HEK293 (cell line): ENCODE measurements around the gene PDE6H.

Experiments
- CTCF ChIA-PET: fragments of 350-600 bp; formaldehyde crosslinking; extraction: SDS; loops from one replicate; lab custom pipeline; 2021; ENCODE audit warnings: antibody characterized with exemption; lab: Yijun Ruan, JAX
- POLR2A ChIA-PET: fragments of 300-600 bp; formaldehyde crosslinking; extraction: SDS; loops from one replicate; lab custom pipeline; 2020; ENCODE audit warnings: antibody characterized with exemption, inconsistent platforms; lab: Yijun Ruan, JAX
- H3K27ac ChIP-seq: fragments of 200-500 bp; sonication (Bioruptor generic); 2 replicates; pipeline ENCODE4 v1.5.1; 2014; ENCODE audit warnings: low read depth, low read length, control low read depth, inconsistent platforms; ENCODE audit errors: extremely low read depth
- H3K36me3 ChIP-seq, 2 experiments: fragments of 200-500 bp in 1 of 2; sonication (Bioruptor generic) in 1 of 2; 1 replicate in 1 of 2; 2 replicates in 1 of 2; pipeline ENCODE4 v1.5.1; 2014 to 2017; ENCODE audit warnings: inconsistent platforms in 2 of 2, low read length in 2 of 2; ENCODE audit not compliant: control insufficient read depth in 2 of 2, insufficient read depth in 1 of 2
- H3K4me1 ChIP-seq: fragments of 200-500 bp; sonication (Bioruptor generic); 2 replicates; pipeline ENCODE4 v1.5.1; 2014; ENCODE audit warnings: mild to moderate bottlenecking, low read length, inconsistent platforms; ENCODE audit not compliant: control insufficient read depth, insufficient read depth
- H3K4me3 ChIP-seq: 2 replicates; pipeline ENCODE4 v1.5.1; 2011; ENCODE audit warnings: low read depth, mild to moderate bottlenecking, control low read depth, low read length, moderate library complexity
- H3K9me3 ChIP-seq: fragments of 200-500 bp; sonication (Bioruptor generic); 2 replicates; pipeline ENCODE4 v1.5.1; 2014; ENCODE audit warnings: low read depth, low read length, inconsistent platforms; ENCODE audit not compliant: control insufficient read depth, insufficient read depth
- BCL11A ChIP-seq: fragments of 450-650 bp; formaldehyde crosslinking; IDR thresholded peaks from 2 replicates; pipeline ENCODE4 v1.5.1; 2016; ENCODE audit warnings: low read depth, missing biosample characterization, missing genetic modification characterization
- HOXD13 ChIP-seq: sonication (generic); formaldehyde crosslinking; IDR thresholded peaks from 2 replicates; pipeline ENCODE4 v1.8.0; 2022; ENCODE audit warnings: missing genetic modification reagents, borderline replicate concordance
- WT1 ChIP-seq: fragments of 450-650 bp; formaldehyde crosslinking; IDR thresholded peaks from 2 replicates; pipeline ENCODE4 v1.5.1; 2016; ENCODE audit warnings: missing biosample characterization, missing genetic modification characterization
- ZNF10 ChIP-seq: fragments of 450-650 bp; formaldehyde crosslinking; IDR thresholded peaks from 2 replicates; pipeline ENCODE4 v1.5.1; 2017; ENCODE audit warnings: missing biosample characterization, missing genetic modification characterization
- ZNF202 ChIP-seq: fragments of 450-650 bp; formaldehyde crosslinking; IDR thresholded peaks from 2 replicates; pipeline ENCODE4 v1.5.1; 2016; ENCODE audit warnings: missing biosample characterization, missing genetic modification characterization, borderline replicate concordance
- ZNF366 ChIP-seq: fragments of 450-650 bp; formaldehyde crosslinking; conservative IDR thresholded peaks from 2 replicates; pipeline ENCODE4 v1.5.1; 2016; ENCODE audit warnings: missing biosample characterization, missing genetic modification characterization
- ZNF585B ChIP-seq: fragments of 450-650 bp; formaldehyde crosslinking; IDR thresholded peaks from 2 replicates; pipeline ENCODE4 v1.5.1; 2016; ENCODE audit warnings: missing biosample characterization, missing genetic modification characterization
- ZNF777 ChIP-seq: fragments of 450-650 bp; formaldehyde crosslinking; IDR thresholded peaks from 2 replicates; pipeline ENCODE4 v1.5.1; 2017; ENCODE audit warnings: missing biosample characterization, missing genetic modification characterization, borderline replicate concordance
- TF ChIP-seq, protein P1 (sequence below): fragments of 450-650 bp; formaldehyde crosslinking; IDR thresholded peaks from 2 replicates; pipeline ENCODE4 v1.5.1; 2016; ENCODE audit warnings: missing biosample characterization, missing genetic modification characterization
- TF ChIP-seq, protein P2 (sequence below): fragments of 450-650 bp; formaldehyde crosslinking; IDR thresholded peaks from 2 replicates; pipeline ENCODE4 v1.5.1; 2016; ENCODE audit warnings: missing biosample characterization, missing genetic modification characterization
- TF ChIP-seq, protein P3 (sequence below): fragments of 450-650 bp; formaldehyde crosslinking; IDR thresholded peaks from 2 replicates; pipeline ENCODE4 v1.5.1; 2017; ENCODE audit warnings: missing biosample characterization, missing genetic modification characterization
- TF ChIP-seq, protein P4 (sequence below): fragments of 450-650 bp; formaldehyde crosslinking; IDR thresholded peaks from 2 replicates; pipeline ENCODE4 v1.5.1; 2016; ENCODE audit warnings: missing biosample characterization, missing genetic modification characterization
- TF ChIP-seq, protein P5 (sequence below): fragments of 450-650 bp; IDR thresholded peaks from 2 replicates; pipeline ENCODE4 v1.5.1; 2018; ENCODE audit warnings: missing biosample characterization, mild to moderate bottlenecking, missing genetic modification characterization
- TF ChIP-seq, protein P6 (sequence below): fragments of 450-650 bp; formaldehyde crosslinking; IDR thresholded peaks from 2 replicates; pipeline ENCODE4 v1.5.1; 2016; ENCODE audit warnings: missing biosample characterization, missing genetic modification characterization

PDE6H gene

DNA sequence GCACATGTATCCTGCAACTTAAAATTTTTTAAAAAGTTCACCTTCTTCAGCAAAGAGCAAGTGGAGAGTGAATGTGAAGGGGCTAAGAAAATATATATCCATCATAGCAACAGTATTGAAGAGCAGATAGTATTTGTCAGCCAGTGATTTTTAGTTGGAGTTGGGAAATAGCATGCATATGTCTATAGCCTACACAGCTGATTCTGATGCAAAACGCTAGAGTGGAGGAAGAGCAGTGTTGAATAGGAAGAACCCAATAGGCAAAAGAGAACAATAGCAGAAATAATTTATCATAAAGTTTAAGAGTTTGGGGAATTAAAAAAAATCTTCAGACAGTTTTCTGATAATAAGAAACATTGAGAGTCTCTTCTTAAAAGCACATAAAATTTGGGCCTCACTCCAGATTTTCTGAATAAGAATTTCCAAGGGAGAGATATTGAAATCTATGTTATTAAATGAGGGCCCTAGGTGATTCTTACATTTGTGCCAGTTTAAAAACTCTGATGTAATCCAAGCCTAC is 12.0 kb downstream of the PDE6H start:
- H3K36me3 ChIP-seq: no peaks in the 10 kb centered on the region
- no peaks in the 10 kb centered on the region for H3K9me3 ChIP-seq
- H3K4me3 ChIP-seq: no peak overlapping the region
- no peak overlapping the region for H3K27ac ChIP-seq
- TF ChIP-seq, protein P1, sequence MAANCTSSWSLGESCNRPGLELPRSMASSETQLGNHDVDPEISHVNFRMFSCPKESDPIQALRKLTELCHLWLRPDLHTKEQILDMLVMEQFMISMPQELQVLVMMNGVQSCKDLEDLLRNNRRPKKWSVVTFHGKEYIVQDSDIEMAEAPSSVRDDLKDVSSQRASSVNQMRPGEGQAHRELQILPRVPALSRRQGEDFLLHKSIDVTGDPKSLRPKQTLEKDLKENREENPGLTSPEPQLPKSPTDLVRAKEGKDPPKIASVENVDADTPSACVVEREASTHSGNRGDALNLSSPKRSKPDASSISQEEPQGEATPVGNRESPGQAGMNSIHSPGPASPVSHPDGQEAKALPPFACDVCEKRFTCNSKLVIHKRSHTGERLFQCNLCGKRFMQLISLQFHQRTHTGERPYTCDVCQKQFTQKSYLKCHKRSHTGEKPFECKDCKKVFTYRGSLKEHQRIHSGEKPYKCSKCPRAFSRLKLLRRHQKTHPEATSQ (tag by site-specific recombination): no peak
- TF ChIP-seq, protein P2, sequence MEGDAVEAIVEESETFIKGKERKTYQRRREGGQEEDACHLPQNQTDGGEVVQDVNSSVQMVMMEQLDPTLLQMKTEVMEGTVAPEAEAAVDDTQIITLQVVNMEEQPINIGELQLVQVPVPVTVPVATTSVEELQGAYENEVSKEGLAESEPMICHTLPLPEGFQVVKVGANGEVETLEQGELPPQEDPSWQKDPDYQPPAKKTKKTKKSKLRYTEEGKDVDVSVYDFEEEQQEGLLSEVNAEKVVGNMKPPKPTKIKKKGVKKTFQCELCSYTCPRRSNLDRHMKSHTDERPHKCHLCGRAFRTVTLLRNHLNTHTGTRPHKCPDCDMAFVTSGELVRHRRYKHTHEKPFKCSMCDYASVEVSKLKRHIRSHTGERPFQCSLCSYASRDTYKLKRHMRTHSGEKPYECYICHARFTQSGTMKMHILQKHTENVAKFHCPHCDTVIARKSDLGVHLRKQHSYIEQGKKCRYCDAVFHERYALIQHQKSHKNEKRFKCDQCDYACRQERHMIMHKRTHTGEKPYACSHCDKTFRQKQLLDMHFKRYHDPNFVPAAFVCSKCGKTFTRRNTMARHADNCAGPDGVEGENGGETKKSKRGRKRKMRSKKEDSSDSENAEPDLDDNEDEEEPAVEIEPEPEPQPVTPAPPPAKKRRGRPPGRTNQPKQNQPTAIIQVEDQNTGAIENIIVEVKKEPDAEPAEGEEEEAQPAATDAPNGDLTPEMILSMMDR (tag by site-specific recombination): no peak
- no peak for TF ChIP-seq ZNF366 (tag by site-specific recombination)
- TF ChIP-seq BCL11A (tag by site-specific recombination): no peak
- TF ChIP-seq ZNF10 (tag by site-specific recombination): no peak
- TF ChIP-seq ZNF202 (tag by site-specific recombination): no peak
- no peak for TF ChIP-seq ZNF777
- no peak for TF ChIP-seq WT1 (tag by site-specific recombination)
- TF ChIP-seq, protein P3, sequence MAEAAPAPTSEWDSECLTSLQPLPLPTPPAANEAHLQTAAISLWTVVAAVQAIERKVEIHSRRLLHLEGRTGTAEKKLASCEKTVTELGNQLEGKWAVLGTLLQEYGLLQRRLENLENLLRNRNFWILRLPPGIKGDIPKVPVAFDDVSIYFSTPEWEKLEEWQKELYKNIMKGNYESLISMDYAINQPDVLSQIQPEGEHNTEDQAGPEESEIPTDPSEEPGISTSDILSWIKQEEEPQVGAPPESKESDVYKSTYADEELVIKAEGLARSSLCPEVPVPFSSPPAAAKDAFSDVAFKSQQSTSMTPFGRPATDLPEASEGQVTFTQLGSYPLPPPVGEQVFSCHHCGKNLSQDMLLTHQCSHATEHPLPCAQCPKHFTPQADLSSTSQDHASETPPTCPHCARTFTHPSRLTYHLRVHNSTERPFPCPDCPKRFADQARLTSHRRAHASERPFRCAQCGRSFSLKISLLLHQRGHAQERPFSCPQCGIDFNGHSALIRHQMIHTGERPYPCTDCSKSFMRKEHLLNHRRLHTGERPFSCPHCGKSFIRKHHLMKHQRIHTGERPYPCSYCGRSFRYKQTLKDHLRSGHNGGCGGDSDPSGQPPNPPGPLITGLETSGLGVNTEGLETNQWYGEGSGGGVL: no peak
- TF ChIP-seq, protein P4, sequence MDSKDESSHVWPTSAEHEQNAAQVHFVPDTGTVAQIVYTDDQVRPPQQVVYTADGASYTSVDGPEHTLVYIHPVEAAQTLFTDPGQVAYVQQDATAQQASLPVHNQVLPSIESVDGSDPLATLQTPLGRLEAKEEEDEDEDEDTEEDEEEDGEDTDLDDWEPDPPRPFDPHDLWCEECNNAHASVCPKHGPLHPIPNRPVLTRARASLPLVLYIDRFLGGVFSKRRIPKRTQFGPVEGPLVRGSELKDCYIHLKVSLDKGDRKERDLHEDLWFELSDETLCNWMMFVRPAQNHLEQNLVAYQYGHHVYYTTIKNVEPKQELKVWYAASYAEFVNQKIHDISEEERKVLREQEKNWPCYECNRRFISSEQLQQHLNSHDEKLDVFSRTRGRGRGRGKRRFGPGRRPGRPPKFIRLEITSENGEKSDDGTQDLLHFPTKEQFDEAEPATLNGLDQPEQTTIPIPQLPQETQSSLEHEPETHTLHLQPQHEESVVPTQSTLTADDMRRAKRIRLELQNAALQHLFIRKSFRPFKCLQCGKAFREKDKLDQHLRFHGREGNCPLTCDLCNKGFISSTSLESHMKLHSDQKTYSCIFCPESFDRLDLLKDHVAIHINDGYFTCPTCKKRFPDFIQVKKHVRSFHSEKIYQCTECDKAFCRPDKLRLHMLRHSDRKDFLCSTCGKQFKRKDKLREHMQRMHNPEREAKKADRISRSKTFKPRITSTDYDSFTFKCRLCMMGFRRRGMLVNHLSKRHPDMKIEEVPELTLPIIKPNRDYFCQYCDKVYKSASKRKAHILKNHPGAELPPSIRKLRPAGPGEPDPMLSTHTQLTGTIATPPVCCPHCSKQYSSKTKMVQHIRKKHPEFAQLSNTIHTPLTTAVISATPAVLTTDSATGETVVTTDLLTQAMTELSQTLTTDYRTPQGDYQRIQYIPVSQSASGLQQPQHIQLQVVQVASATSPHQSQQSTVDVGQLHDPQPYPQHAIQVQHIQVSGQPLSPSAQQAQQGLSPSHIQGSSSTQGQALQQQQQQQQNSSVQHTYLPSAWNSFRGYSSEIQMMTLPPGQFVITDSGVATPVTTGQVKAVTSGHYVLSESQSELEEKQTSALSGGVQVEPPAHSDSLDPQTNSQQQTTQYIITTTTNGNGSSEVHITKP: no peak
- H3K4me1 ChIP-seq: no peaks in the 10 kb centered on the region
- ChIA-PET CTCF (interaction anchor here (0.6 to 0.7 kb wide), 3 partner anchors 48 to 341 kb away, joined by 3 to 4 read pairs (median 3); no protein-coding TSS in a partner anchor), POLR2A (no interaction called here)

DNA sequence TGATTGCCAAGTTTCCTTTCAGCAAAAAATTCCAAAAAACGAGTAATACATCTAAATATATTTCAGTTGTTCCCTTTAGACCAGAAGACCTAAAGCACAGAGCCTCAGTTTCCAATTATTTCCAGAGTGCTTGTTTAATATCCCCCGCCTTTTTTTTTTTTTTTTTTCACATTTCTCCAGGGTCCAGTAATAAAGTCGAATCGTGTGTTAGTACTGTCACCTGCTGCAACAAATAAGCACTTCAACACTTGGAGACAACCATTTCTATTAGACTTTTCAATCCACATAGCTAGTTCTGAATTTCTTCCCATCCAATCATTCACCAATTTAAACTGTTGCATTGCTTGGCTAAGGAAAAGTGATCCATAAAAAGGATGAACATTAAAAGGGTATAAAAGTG is 13.6 kb downstream of the PDE6H start:
- POLR2A ChIA-PET: no interaction called here
- Histone ChIP-seq H3K4me3 (no peak overlapping the region), H3K27ac (no peak overlapping the region), H3K9me3 (no peaks in the 10 kb centered on the region), H3K4me1 (no peaks in the 10 kb centered on the region), H3K36me3 (no peaks in the 10 kb centered on the region)
- CTCF ChIA-PET: interaction anchor here (0.6 to 0.7 kb wide), 4 partner anchors 20 to 1066 kb away, joined by 3 to 4 read pairs (median 4); no protein-coding TSS in a partner anchor
- TF ChIP-seq ZNF585B (tag by site-specific recombination) (no peak), HOXD13 (CRISPR knock-in tag) (no peak)
- TF ChIP-seq, protein P5, sequence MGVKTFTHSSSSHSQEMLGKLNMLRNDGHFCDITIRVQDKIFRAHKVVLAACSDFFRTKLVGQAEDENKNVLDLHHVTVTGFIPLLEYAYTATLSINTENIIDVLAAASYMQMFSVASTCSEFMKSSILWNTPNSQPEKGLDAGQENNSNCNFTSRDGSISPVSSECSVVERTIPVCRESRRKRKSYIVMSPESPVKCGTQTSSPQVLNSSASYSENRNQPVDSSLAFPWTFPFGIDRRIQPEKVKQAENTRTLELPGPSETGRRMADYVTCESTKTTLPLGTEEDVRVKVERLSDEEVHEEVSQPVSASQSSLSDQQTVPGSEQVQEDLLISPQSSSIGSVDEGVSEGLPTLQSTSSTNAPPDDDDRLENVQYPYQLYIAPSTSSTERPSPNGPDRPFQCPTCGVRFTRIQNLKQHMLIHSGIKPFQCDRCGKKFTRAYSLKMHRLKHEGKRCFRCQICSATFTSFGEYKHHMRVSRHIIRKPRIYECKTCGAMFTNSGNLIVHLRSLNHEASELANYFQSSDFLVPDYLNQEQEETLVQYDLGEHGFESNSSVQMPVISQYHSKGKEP (tag by site-specific recombination): no peak
- TF ChIP-seq, protein P6, sequence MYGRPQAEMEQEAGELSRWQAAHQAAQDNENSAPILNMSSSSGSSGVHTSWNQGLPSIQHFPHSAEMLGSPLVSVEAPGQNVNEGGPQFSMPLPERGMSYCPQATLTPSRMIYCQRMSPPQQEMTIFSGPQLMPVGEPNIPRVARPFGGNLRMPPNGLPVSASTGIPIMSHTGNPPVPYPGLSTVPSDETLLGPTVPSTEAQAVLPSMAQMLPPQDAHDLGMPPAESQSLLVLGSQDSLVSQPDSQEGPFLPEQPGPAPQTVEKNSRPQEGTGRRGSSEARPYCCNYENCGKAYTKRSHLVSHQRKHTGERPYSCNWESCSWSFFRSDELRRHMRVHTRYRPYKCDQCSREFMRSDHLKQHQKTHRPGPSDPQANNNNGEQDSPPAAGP: no peak
